Measurements from ENCODE around the gene TCF4. TPM values are rescaled to one million over a fixed set of nuclear protein-coding genes. Genes with fewer than 3 reads are reported as not detected.

The TCF4 gene
- total and polyA plus RNA-seq, 2 donors (not counting 1 experiment from before 2014, with no cell fraction given), result 68.5 to 353 TPM

- Histone ChIP-seq H3K4me3 (ENCODE audit: control extremely low read depth in 1 of 5, extremely low read depth in 1 of 5, insufficient read depth in 1 of 5, low read depth in 2 of 5, low read length in 4 of 5) (no peak overlapping the region), H3K27ac (ENCODE audit: low read length in 2 of 2) (peak overlapping the region in 1 of 2 donors; percentile 31), H3K9ac (ENCODE audit: low read length) (no peak overlapping the region), H2AFZ (ENCODE audit: insufficient read depth, low read depth, low read length, poor library complexity, severe bottlenecking) (no peak overlapping the region), H4K20me1 (ENCODE audit: control insufficient read depth, insufficient read depth, low read length, poor library complexity, severe bottlenecking) (peaks cover 6% of the 10 kb centered on the region), H3K4me2 (replicated peaks; ENCODE audit: low read depth, low read length, poor library complexity, severe bottlenecking) (no peak overlapping the region), H3K4me1 (ENCODE audit: control insufficient read depth in 2 of 2, insufficient read depth in 2 of 2, low read length in 2 of 2) (peaks cover 45 to 52% of the 10 kb centered on the region in 2 donors), H3K9me3 (ENCODE audit: control extremely low read depth in 1 of 3, control insufficient read depth in 2 of 3, insufficient read depth in 1 of 3, low read length in 2 of 3) (no peaks in the 10 kb centered on the region), H3K79me2 (ENCODE audit: control insufficient read depth, insufficient read depth, low read length) (peaks cover 44% of the 10 kb centered on the region), H3K36me3 (replicated peaks in 1 of 2; ENCODE audit: control extremely low read depth in 1 of 2, control insufficient read depth in 1 of 2, extremely low read depth in 1 of 2, insufficient read depth in 2 of 2, low read length in 1 of 2) (peaks cover 19 to 71% of the 10 kb centered on the region in 2 experiments), H3K27me3 (replicated peaks in 1 of 4; ENCODE audit: control extremely low read depth in 1 of 4, control insufficient read depth in 3 of 4, insufficient read depth in 4 of 4, low read length in 3 of 4) (no peaks in the 10 kb centered on the region)
- CTCF ChIA-PET, result interaction anchor here (0.7 to 3.2 kb wide), 4 partner anchors 15 to 24 kb away, joined by 3 to 23 read pairs (median 4); no protein-coding TSS in a partner anchor
- TF ChIP-seq CTCF (IDR thresholded peaks at IDR 0.05), result no peak
- no peak for TF ChIP-seq EZH2 (IDR thresholded peaks at IDR 0.05; ENCODE audit: borderline replicate concordance, insufficient read depth, low read depth, low read length, poor library complexity, severe bottlenecking)
- Mint-ChIP-seq H3K4me3 (peak overlapping the region; percentile 52), H3K27ac (peak overlapping the region; percentile 59), H3K27me3 (no peaks in the 10 kb centered on the region), H3K4me1 (peaks cover 63% of the 10 kb centered on the region), H3K9me3 (ENCODE audit: insufficient read depth) (no peaks in the 10 kb centered on the region)
- intact Hi-C loops (cut with micrococcal nuclease), result no loop called here
- POLR2A ChIA-PET, result interaction anchor here (0.6 to 1.4 kb wide), 3 partner anchors 17 to 893 kb away, joined by 3 to 6 read pairs (median 5); partner anchors contain the start of gene C18orf54
- DNase-seq (no peak), ATAC-seq (ENCODE audit: low read depth) (no peak)
- WGBS (ENCODE audit: insufficient coverage), result 82% methylated on average over 8 of the region's 13 CpGs
These were observed 336.6 kb downstream of the TCF4 start for GRCh38 chr18:55251254-55251971.

DNA sequence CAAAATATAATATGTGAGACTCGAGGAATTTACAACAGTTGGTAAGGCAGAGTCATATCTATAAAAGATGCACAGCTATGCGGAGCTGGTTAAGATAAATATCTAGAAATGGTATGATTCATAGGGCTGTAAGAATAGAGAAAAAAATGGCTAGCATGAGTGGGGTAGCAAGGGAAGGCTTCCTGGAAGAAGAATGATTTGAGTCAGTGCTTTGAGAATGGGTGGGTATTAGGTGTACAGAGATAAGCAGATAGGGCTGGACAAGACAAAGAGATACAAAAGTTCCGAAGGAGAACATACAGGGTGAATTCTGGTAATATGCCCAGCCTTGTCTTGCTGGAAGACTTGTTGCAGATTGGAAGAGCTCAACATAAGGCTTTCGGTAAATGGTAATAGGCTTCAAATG lies 337.2 kb downstream of the TCF4 start:
- Histone ChIP-seq H3K4me1 (ENCODE audit: control insufficient read depth in 2 of 2, insufficient read depth in 2 of 2, low read length in 2 of 2) (peaks cover 51 to 52% of the 10 kb centered on the region in 2 donors), H3K36me3 (replicated peaks in 1 of 2; ENCODE audit: control extremely low read depth in 1 of 2, control insufficient read depth in 1 of 2, extremely low read depth in 1 of 2, insufficient read depth in 2 of 2, low read length in 1 of 2) (peaks cover 13 to 65% of the 10 kb centered on the region in 2 experiments), H3K4me3 (ENCODE audit: control extremely low read depth in 1 of 5, extremely low read depth in 1 of 5, insufficient read depth in 1 of 5, low read depth in 2 of 5, low read length in 4 of 5) (no peak overlapping the region), H3K79me2 (ENCODE audit: control insufficient read depth, insufficient read depth, low read length) (peaks cover 41% of the 10 kb centered on the region), H3K4me2 (replicated peaks; ENCODE audit: low read depth, low read length, poor library complexity, severe bottlenecking) (no peak overlapping the region), H3K9ac (ENCODE audit: low read length) (no peak overlapping the region), H4K20me1 (ENCODE audit: control insufficient read depth, insufficient read depth, low read length, poor library complexity, severe bottlenecking) (peaks cover 6% of the 10 kb centered on the region), H3K27me3 (replicated peaks in 1 of 4; ENCODE audit: control extremely low read depth in 1 of 4, control insufficient read depth in 3 of 4, insufficient read depth in 4 of 4, low read length in 3 of 4) (no peaks in the 10 kb centered on the region), H3K9me3 (ENCODE audit: control extremely low read depth in 1 of 3, control insufficient read depth in 2 of 3, insufficient read depth in 1 of 3, low read length in 2 of 3) (no peaks in the 10 kb centered on the region), H2AFZ (ENCODE audit: insufficient read depth, low read depth, low read length, poor library complexity, severe bottlenecking) (no peak overlapping the region), H3K27ac (ENCODE audit: low read length in 2 of 2) (peak overlapping the region in 1 of 2 donors; percentile 76)
- Mint-ChIP-seq H3K9me3 (ENCODE audit: insufficient read depth) (no peaks in the 10 kb centered on the region), H3K4me3 (peak overlapping the region; percentile 27), H3K4me1 (peaks cover 68% of the 10 kb centered on the region), H3K27ac (peak overlapping the region; percentile 50), H3K27me3 (no peaks in the 10 kb centered on the region)
- ChIA-PET POLR2A (interaction anchor here (1.4 kb wide), 1 partner anchor 18 kb away, joined by 6 read pairs; no protein-coding TSS in a partner anchor), CTCF (interaction anchor here (0.6 to 3.2 kb wide), 6 partner anchors 14 to 70 kb away, joined by 3 to 23 read pairs (median 4); no protein-coding TSS in a partner anchor)
- intact Hi-C loops (cut with micrococcal nuclease), result loop anchor here (1.0 kb wide), 1 partner anchor 76 kb away; no protein-coding TSS in a partner anchor
- no peak for TF ChIP-seq CTCF (IDR thresholded peaks at IDR 0.05)
- ATAC-seq (ENCODE audit: low read depth) (no peak), DNase-seq (no peak)
- WGBS (ENCODE audit: insufficient coverage), result 63% methylated on average over 4 of the region's 4 CpGs

Measured in B cell (primary cell).